Activated effector memory CD4-positive, alpha-beta T cell treated with anti-CD3 and anti-CD28 coated beads, Interleukin-2, amount 50 U/mL, for 16 hours (primary cell): ENCODE data around the gene PKP4.
"Not testable (repeated sequence)": the region's sequence is repeated elsewhere in the genome, so short reads cannot be mapped to it uniquely, and the experiment has no call there.

Experiments used
- DNase-seq: peaks from one replicate; pipeline ENCODE4 v3.0.0-alpha.2; 2020

PKP4 gene

GRCh38 chr2:158690823-158691222 is 234.1 kb downstream of the PKP4 start:
- no peak for DNase-seq

DNA sequence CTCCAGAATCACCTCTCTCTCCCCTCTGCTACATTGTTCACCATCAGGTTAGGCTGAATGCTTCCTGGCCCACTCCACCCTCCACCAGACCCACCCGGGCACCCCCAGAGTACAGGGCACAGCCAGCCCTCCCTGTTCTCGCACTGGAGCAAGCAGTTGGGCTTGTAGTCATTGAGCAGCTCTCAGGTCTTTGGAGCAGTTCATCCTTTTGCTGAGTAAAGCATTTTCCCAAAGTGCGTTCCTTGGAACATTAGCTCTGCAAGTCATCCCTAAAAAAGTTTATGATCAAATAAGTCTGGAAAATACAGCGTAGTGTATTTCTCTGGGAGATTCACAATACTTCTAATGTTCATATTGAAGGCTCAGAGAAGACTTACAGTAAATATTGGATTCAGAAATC is 234.9 kb downstream of the PKP4 start:
- DNase-seq: no peak

DNA sequence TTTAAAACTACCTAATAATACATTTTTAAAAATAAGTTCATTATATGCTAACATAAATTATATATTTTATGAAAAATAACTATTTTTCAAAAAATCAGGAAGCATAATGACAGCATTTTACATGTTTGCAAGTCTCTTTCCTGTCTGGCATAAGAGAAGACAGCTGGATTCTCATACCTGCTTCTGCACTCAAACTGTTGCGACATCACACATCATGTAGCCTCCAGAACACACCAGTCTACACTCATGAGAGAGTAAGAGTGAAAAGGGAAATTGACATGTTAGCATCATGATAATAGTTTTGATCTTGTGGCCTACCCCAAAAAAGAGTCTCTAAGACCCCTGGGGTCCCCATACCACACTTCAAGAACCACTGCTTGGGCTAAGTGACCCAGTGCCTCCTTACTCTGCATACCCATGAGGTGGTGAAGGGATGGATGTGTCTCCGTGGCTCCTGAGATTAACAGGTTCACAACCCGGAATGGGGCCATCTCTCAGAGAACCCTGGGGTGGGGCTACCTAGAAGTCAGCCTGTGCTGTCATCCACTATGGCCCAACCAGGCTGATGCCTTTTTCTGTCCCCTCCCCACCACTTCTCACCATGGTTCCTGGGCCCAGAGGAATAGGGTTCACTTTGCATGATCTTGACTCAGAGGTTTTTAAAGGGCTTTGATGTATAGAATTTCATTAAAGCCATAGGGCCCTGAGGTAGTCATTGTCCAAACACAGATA is 235.8 kb downstream of the PKP4 start:
- no peak for DNase-seq

DNA sequence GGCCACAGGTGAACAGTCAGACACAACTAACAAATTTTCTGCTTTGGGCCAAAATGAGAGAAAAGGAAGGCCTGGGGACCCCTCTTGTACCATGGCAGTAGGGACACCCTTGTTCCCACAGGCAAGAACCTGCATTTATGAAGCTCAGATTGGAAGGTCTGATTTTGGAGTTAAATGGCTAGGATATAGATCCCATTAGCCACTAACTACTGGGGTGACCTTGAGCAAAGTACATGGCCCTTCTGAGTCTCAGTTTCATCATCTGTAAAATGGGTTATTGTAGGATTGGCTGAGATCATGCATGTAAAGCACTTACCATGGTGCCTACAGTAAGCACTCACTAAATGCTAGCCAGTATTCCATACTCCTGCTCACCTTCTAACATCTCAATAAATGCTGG is 236.7 kb downstream of the PKP4 start:
- no peak for DNase-seq

- DNase-seq: no peak
Observed at GRCh38 chr2:158695305-158695704, 238.6 kb downstream of the PKP4 start.

DNA sequence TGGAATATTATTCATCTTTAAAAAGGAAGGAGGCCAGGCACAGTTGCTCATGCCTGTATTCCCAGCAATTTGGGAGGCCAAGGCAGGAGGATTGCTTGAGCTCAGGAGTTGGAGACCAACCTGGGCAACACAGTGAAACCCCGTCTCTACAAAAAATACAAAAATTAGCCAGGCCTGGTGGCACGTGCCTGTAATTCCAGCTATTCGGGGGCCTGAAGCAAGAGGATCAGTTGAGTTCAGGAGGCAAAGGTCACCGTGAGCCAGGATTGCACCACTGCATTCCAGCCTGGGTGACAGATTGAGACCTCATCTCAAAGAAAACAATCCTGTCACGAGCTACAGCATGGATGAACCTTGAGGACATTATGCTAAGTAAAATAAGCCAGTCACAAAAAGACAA is 239.0 kb downstream of the PKP4 start:
- not testable (repeated sequence) for DNase-seq

GRCh38 chr2:158699323-158699722 is 242.6 kb downstream of the PKP4 start:
- DNase-seq: no peak

- no peak for DNase-seq
Observed at GRCh38 chr2:158701101-158701500, 244.3 kb downstream of the PKP4 start.

DNA sequence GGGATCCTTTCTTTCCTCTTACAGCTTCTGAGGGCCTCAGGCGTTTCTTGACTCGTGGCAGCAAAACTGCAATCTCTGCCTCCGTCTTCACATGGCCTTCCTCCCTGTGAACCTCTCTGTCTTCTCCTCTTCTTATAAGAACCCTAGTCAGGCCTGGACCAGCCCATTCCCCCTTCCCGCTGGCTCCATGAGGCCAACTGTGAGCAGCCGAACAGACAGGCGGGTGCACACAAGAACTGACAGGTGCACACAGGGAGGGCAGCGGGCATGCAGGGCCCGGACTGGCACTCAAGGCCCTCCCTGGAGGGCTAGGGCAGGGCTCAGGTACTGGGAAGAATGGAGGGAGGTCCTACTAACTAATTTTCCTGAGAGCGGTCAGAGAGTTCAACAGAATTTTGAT is 246.0 kb downstream of the PKP4 start:
- DNase-seq: no peak

DNA sequence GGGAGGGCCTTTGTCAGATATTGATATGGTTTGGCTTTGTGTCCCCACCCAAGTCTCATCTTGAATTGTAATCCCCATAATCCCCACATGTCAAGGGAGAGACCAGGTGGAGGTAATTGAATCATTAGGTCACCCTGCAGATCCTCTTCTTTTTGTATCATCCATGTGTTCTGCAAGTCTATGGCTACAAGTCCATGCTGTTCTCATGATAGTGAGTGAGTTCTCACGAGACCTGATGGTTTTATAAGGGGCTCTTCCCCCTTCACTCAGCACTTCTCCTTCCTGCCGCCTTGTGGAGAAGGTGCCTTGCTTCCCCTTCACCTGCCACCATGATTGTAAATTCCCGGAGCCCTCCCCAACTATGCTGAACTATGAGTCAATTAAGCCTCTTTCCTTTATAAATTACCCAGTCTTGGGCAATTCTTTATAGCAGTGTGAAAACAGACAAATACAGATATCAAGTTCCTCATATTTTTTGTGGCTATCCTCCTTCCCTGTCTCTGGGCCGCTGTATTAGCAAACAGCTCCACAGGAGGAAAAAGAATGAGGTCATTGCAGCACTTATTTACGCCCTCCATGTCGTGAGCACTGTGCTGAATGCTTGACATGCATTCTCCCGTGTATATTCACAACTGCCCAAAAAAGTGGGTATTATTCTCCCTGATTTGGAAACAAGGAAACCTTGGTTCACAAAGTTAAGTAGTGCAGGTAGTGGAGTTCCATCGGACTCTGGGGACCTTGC is 248.1 kb downstream of the PKP4 start:
- not testable (repeated sequence) for DNase-seq

DNA sequence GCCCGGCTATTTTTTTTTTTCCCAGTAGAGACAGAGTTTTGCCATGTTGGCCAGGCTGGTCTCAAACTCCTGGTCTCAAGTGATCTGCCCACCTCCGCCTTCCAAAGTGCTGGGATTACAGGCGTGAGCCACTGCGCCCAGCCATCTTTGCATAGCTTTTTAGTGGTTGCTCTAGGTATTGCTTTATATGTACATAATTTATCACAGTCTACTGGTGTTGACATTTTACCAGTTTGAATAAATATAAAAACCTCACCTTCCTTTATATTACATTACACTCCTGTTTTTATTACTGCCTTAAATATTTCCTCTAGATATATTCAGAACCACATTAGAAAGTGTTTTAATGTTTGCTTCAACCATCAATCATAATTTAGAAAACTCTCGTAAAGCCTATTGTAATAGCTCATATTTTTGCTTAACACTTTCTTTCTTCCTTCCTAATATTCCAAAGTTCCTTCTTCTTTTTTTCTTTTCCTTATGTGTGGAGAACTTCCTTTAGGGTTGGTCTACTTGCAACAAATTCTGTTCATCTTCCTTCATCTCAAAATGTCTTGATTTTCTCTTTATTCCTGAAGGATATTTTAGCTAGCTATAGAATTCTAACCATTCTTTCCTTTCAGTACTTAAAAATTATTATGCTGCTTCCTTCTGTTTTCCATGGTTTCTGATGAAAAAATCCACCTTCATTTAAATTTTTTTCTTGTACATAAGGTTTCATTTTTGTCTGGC is 256.2 kb downstream of the PKP4 start:
- DNase-seq: no peak

GRCh38 chr2:158713523-158714138 is 256.9 kb downstream of the PKP4 start:
- DNase-seq: no peak

DNA sequence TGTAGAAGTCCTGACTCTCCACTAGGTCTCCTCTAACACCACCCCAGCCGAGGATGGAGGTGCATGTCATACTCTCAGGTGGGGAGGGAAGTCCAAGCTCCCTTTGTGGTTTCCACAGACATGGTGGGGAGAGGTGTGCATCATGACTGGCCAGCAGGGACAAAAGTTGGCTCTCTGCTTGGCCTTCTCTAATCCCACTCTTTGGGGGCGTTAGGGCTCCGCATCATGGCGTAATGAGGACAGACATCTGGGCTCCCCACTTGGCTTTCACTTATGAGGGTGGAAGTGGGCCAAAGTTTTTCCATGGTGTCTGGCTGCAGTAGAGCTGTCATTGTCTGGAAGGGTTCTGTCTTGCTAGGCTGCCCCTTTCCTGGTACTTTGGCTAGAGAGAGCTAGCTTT is 257.7 kb downstream of the PKP4 start:
- no peak for DNase-seq

GRCh38 chr2:158715357-158715756 is 258.6 kb downstream of the PKP4 start:
- DNase-seq: no peak

GRCh38 chr2:158716121-158716791 is 259.5 kb downstream of the PKP4 start:
- DNase-seq: no peak

GRCh38 chr2:158716921-158717320 is 260.2 kb downstream of the PKP4 start:
- no peak for DNase-seq

DNA sequence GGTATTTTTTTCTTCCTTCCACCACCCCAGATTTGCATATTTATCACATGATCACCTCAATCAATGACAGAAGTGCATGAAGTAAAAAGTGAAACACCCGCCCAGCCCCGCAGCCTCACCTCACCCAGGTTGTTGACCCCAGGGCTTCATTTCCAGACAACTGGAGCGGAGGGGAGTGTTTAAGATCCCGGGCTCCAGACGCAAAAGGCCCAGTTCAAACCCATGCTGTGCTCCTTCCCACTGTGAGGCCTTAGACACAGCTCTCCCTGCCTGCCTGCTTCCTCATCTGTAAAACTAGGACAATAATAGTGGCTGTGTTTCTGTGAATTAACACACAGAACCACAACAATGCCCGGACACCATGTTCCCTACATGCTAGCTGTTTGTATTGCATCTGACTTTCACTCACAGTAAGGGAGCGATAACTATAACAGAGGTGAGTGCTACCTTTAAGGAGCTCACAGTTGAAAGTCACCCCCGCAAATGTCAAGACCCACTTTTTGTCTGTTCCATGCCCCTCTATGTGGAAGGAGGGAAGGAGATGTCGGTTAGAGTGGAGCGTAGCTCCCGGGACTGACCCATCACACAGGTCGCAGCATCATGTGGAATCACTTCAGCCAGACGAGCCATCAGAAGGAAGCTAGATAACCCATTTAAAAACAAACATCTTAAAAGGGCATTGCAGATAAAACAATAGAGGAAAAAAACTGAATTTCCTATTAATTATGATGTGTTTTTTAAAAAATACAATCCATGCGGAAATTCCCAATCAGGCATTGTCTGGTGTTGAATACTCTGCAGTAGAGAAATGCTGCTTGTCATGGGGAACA is 260.8 kb downstream of the PKP4 start:
- no peak for DNase-seq

DNA sequence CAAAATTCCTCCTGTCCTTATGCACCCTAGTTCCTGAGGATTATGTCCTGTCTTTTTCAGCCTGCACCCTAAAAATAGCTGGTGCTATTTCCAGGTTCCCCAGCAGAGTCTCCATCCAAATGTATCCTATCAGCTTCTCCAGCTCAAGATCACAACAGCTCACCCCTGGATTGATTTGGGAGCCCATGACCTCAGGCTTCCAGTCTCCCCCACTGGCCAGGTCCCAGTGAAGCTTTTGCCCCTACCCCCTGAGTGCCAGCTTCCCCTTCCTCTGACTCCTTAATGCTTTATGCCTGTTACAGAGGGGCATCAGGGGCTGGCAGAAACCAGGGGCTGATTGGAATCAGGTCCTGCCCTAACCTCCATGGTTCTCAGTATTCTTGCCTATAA is 261.4 kb downstream of the PKP4 start:
- no peak for DNase-seq

DNA sequence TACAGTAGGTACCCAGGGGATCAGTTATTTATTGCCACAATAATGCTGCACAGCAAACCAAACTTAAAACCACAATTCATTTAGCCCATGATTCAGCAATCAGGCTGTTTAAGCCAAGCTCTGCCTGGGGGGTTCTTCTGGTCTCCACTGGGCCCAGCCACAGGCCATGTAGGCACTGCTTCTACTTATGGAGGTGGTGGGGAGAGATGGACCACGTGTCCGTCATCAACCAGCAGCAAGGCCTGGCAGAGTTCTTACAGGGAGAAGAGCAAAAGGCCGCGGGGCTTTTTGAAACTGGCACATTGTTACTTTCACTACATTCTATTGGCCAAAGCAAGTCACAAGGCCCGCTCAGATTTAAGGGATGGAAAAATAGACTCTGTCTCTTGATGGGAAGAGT is 262.1 kb downstream of the PKP4 start:
- no peak for DNase-seq

DNA sequence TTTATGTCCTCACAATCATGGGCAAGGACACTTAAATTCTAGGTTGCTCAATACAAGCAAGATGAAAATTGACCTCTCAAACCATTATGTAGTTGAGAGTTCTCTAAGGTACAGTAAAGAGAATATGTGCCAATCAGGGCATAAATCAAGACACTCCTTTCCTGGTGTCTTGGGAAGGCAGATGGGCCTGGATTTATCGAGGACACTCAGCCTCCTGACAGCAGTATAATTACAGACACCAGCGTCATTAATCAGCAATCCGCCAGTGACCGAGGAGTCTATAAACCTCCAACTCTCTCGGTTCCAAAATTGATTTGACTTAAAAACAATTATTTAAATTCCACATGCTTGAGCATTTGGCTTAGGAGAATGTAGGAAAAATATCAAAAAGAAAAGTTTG is 262.7 kb downstream of the PKP4 start:
- no peak for DNase-seq

GRCh38 chr2:158722266-158723105 is 265.7 kb downstream of the PKP4 start:
- no peak for DNase-seq
